GM12872 (cell line): ENCODE data around the gene SF1.

Experiments
- CTCF ChIP-seq: IDR thresholded peaks from 3 replicates; pipeline ENCODE4 v1.5.1; 2011; ENCODE audit warnings: low read depth, mild to moderate bottlenecking, low read length, moderate library complexity; ENCODE audit not compliant: insufficient read depth

The SF1 gene

GRCh38 chr11:64790205-64791095 lies 12.1 kb upstream of the SF1 start:
- TF ChIP-seq CTCF, result no peak

- TF ChIP-seq CTCF, result no peak
Observed at GRCh38 chr11:64789331-64790204, 11.2 kb upstream of the SF1 start.

GRCh38 chr11:64788321-64789215 lies 10.2 kb upstream of the SF1 start:
- no peak for TF ChIP-seq CTCF

- peak; percentile 91 for TF ChIP-seq CTCF
Observed at GRCh38 chr11:64787526-64788320, 9.4 kb upstream of the SF1 start.

GRCh38 chr11:64786308-64786707 lies 8.0 kb upstream of the SF1 start:
- TF ChIP-seq CTCF, result no peak

GRCh38 chr11:64784813-64785581 lies 6.7 kb upstream of the SF1 start:
- TF ChIP-seq CTCF, result no peak
